ENCODE data around the gene AKR7A2. TPM values are rescaled to one million over a fixed set of nuclear protein-coding genes. Genes with fewer than 3 reads are reported as not detected.

Gene AKR7A2
- total and polyA plus RNA-seq, 9 of the 15 experiments (the other 6 are each of a cell fraction or from before 2014, with no cell fraction given): 2.0 to 78.4 (median 49.4) TPM

GRCh38 chr1:19347533-19348172 lies 35.7 kb upstream of the AKR7A2 start (continued):
- TF ChIP-seq, protein P1, sequence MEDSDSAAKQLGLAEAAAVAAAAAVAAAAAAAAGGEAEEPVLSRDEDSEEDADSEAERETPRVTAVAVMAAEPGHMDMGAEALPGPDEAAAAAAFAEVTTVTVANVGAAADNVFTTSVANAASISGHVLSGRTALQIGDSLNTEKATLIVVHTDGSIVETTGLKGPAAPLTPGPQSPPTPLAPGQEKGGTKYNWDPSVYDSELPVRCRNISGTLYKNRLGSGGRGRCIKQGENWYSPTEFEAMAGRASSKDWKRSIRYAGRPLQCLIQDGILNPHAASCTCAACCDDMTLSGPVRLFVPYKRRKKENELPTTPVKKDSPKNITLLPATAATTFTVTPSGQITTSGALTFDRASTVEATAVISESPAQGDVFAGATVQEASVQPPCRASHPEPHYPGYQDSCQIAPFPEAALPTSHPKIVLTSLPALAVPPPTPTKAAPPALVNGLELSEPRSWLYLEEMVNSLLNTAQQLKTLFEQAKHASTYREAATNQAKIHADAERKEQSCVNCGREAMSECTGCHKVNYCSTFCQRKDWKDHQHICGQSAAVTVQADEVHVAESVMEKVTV (CRISPR knock-in tag; IDR thresholded peaks at IDR 0.05): no peak
- TF ChIP-seq, protein P2, sequence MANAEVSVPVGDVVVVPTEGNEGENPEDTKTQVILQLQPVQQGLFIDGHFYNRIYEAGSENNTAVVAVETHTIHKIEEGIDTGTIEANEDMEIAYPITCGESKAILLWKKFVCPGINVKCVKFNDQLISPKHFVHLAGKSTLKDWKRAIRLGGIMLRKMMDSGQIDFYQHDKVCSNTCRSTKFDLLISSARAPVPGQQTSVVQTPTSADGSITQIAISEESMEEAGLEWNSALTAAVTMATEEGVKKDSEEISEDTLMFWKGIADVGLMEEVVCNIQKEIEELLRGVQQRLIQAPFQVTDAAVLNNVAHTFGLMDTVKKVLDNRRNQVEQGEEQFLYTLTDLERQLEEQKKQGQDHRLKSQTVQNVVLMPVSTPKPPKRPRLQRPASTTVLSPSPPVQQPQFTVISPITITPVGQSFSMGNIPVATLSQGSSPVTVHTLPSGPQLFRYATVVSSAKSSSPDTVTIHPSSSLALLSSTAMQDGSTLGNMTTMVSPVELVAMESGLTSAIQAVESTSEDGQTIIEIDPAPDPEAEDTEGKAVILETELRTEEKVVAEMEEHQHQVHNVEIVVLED (CRISPR knock-in tag; IDR thresholded peaks at IDR 0.05): no peak
- TF ChIP-seq NCOA4 (IDR thresholded peaks at IDR 0.05; ENCODE audit: partially characterized antibody) (no peak), ZNF232 (CRISPR knock-in tag; IDR thresholded peaks at IDR 0.05) (no peak), MAFK (IDR thresholded peaks at IDR 0.05; ENCODE audit: low read length) (peak; percentile 12; the same call in 1 of the 2 replicates), C11orf30 (IDR thresholded peaks at IDR 0.05; ENCODE audit: low read depth) (peak; percentile 46; the same call in 1 of the 2 replicates), ADNP (tag; IDR thresholded peaks at IDR 0.05) (no peak), ZBTB33 (CRISPR knock-in tag; IDR thresholded peaks at IDR 0.05) (0 out of 2 replicates have a peak, but pooled peaks have one; percentile 22), ZNF316 (IDR thresholded peaks at IDR 0.05) (peak; percentile 47; the same call in 1 of the 2 replicates), SMAD3 (CRISPR knock-in tag; conservative IDR thresholded peaks at IDR 0.05) (no peak), MECOM (CRISPR knock-in tag; IDR thresholded peaks at IDR 0.05) (0 out of 2 replicates have a peak, but pooled peaks have one; percentile 21), SNRNP70 (optimal IDR thresholded peaks at IDR 0.05; ENCODE audit: low read depth, low read length) (no peak), ZNF384 (IDR thresholded peaks at IDR 0.05; ENCODE audit: low read depth, low read length) (no peak), MAFF (IDR thresholded peaks at IDR 0.05; ENCODE audit: low read length) (peak; percentile 50; the same call in 1 of the 2 replicates)

Measured in K562 (cell line).